Measurements from ENCODE around the gene HAPLN2.

Gene HAPLN2

GRCh38 chr1:156666862-156667609 is 47.8 kb downstream of the HAPLN2 start:
- no peak for DNase-seq (ENCODE audit: low read depth)
- no peak overlapping the region for H3K4me3 ChIP-seq (ENCODE audit: low read depth, low read length)
- TF ChIP-seq CTCF (IDR thresholded peaks at IDR 0.05; ENCODE audit: insufficient read depth, low read depth, low read length, missing control alignments): no peak

GRCh38 chr1:156667610-156667967 is 48.4 kb downstream of the HAPLN2 start:
- DNase-seq (ENCODE audit: low read depth): no peak
- no peak for TF ChIP-seq CTCF (IDR thresholded peaks at IDR 0.05; ENCODE audit: insufficient read depth, low read depth, low read length, missing control alignments)
- no peak overlapping the region for H3K4me3 ChIP-seq (ENCODE audit: low read depth, low read length)

GRCh38 chr1:156667968-156668709 is 48.9 kb downstream of the HAPLN2 start:
- TF ChIP-seq CTCF (IDR thresholded peaks at IDR 0.05; ENCODE audit: insufficient read depth, low read depth, low read length, missing control alignments): no peak
- no peak for DNase-seq (ENCODE audit: low read depth)
- H3K4me3 ChIP-seq (ENCODE audit: low read depth, low read length): no peak overlapping the region

GRCh38 chr1:156668801-156669637 is 49.8 kb downstream of the HAPLN2 start:
- DNase-seq (ENCODE audit: low read depth): no peak
- no peak for TF ChIP-seq CTCF (IDR thresholded peaks at IDR 0.05; ENCODE audit: insufficient read depth, low read depth, low read length, missing control alignments)
- no peak overlapping the region for H3K4me3 ChIP-seq (ENCODE audit: low read depth, low read length)

GRCh38 chr1:156669794-156670193 is 50.6 kb downstream of the HAPLN2 start:
- DNase-seq (ENCODE audit: low read depth): no peak
- H3K4me3 ChIP-seq (ENCODE audit: low read depth, low read length): no peak overlapping the region
- TF ChIP-seq CTCF (IDR thresholded peaks at IDR 0.05; ENCODE audit: insufficient read depth, low read depth, low read length, missing control alignments): no peak

- no peak overlapping the region for H3K4me3 ChIP-seq (ENCODE audit: low read depth, low read length)
- no peak for DNase-seq (ENCODE audit: low read depth)
- no peak for TF ChIP-seq CTCF (IDR thresholded peaks at IDR 0.05; ENCODE audit: insufficient read depth, low read depth, low read length, missing control alignments)
Observed at GRCh38 chr1:156670359-156670758, 51.1 kb downstream of the HAPLN2 start.
